HG02943 (cell line): ENCODE results near the gene DNAH6.
"Not testable (repeated sequence)": the region's sequence is repeated elsewhere in the genome, so short reads cannot be mapped to it uniquely, and the experiment has no call there.

Experiments used
- ATAC-seq: cut with Tn5 transposase; IDR thresholded peaks from one replicate; pipeline ENCODE4 v1.9.1; 2021; ENCODE audit warnings: mild to moderate bottlenecking, low read depth, moderate library complexity; ENCODE audit not compliant: unreplicated experiment

DNAH6 gene

GRCh38 chr2:84858123-84858522 is 341.8 kb downstream of the DNAH6 start:
- ATAC-seq: no peak

DNA sequence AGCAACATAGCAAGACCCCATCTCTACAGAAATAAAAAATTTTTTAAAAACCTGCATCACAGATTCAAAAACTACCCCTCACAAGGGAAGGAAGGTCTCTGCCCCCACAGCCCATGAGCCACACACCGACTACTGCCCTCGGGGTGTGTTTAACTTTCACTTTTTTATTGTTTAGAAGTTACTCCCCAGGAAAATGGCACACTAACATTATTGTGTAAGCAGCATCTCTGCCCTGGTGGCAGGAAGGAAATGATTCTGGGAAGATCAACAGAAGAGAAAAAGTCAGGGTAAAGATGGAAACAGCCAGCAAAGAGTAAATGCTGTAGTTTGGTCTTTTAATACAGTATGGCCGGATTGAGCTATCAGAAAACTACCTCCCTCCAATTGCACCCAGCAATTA is 342.6 kb downstream of the DNAH6 start:
- no peak for ATAC-seq

DNA sequence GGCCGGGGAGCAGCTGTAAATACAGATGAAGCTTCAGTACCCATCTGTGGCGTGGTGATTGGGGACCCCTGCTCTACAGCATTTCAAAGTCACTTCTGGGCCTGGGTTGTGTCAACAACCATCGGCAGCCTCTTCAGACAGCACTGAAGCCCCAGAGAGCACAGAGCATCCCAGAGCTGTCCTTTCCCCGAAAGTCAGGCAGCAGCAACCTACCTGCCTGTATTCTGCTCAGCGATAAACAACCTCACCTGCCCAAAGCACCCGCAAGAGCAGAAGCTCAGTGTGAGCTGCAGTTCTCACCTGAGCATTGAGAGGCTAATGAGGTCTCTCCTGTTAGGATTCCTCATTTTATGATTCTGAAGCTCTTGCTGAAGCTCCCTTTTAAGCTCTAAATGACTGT is 345.2 kb downstream of the DNAH6 start:
- ATAC-seq: no peak

- ATAC-seq: no peak
These were observed 345.7 kb downstream of the DNAH6 start for GRCh38 chr2:84862006-84862405.

DNA sequence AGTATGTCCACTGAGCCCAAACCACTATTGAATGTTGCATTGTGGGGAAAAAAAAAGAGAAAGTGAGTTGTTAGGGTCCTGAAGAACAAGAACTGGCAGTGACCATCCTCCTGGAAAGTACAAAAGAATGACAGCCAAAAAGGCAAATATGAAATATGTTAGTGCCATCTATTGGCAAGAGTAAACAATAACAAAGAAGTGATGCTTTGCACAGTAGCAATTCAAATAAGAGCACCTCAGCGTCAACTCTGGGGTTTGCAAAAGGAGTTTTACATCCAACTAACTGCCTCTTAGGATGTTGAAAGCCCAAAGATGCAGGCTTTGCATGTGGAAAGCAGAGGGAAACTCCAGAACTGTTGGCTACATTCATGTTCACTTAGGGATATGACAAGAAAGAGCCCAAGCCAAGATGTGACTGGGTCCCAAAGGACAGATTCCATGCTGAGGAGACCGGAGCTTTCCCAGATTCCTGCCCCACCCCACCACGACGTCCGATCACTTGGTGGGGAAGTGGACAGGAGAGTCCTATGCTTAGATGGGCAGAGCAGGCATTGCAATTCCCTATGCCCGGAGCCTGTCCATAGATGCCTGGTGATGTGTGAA is 349.0 kb downstream of the DNAH6 start:
- no peak for ATAC-seq

DNA sequence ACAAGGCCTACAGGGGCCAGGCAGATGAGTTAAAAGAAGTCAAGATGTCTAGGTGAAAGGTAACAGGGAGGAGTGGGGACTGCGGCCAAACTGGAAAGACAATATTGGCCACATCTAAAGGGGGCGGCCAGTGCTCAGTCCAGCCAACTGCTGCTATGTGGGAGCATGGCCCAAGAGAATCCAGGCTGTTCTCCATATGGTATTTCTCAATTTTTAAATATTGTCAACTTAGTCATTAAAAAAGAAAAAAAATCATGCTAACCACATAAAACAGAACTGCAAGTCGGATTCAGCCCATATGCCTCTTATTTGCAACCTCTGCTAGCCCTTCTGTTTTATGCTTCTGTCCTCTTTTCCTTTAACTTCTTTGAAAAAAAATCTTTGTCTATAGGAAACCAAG is 349.8 kb downstream of the DNAH6 start:
- ATAC-seq: no peak

GRCh38 chr2:84868327-84868726 is 352.0 kb downstream of the DNAH6 start:
- ATAC-seq: not testable (repeated sequence)
